Thyroid gland (tissue), 4 donors: ENCODE data around the gene ABLIM1.

Experiments
- CTCF ChIP-seq, 6 experiments: fragments of 200-600 bp in 3 of 6; fragments of 450-650 bp in 3 of 6; sonication (generic) in 3 of 6; IDR thresholded peaks; one replicate each; pipeline ENCODE4 v1.5.1; 2016 to 2019; ENCODE audit warnings: antibody characterized with exemption in 6 of 6, mild to moderate bottlenecking in 2 of 6, inconsistent platforms in 1 of 6, moderate library complexity in 1 of 6
- POLR2A ChIP-seq, 2 donors: fragments of 450-650 bp; IDR thresholded peaks; one replicate each; pipeline ENCODE4 v1.6.1; 2017; ENCODE audit warnings: antibody characterized with exemption in 2 of 2, mild to moderate bottlenecking in 2 of 2, moderate library complexity in 1 of 2

DNA sequence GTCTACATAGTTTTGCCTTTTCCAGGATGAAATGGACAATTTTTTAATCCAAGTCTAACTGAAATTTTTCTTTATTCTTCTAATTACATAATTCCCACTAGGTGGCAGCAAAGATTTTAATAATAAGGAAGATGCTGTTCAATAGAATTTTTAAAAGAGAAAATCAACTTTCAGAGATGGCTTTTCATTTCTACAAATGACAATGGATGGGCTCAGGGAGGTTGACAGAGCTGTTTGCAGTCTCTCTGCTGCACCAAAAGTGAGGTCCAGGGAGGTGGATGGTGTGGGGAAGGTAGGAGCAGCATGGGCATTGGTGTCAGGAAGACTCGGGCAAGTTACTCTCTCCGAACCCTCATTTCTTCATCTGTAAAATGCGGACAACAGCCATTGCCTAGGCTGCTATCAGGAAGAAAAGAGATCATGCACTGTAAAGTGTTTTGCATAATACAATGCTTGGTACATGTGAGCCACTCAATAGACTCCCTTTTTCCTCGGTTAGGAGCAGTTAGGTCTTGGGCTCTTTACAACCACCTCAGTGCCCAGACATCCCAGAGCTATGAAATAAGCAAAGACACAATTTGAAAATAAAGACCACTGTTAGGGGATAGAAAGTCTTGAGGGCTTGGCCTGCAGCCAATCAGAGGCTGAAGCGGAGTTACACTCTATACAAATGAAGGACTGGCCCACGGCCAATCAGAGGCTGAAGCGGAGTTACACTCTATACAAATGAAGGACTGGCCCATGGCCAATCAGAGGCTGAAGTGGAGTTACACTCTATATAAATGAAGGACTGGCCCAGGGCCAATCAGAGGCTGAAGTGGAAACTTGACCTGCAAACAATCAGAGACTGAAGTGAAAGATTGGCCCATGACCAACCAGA is 107.1 kb downstream of the ABLIM1 start:
- TF ChIP-seq CTCF (IDR thresholded peaks at IDR 0.05) (peak; percentile 13 to 75 (median 41)), POLR2A (IDR thresholded peaks at IDR 0.05) (no peak)
